Lower leg skin (tissue), 3 donors: ENCODE results near the gene TMEM37.

Source experiments
- POLR2A ChIP-seq, 2 donors: fragments of 450-650 bp; IDR thresholded peaks; one replicate each; pipeline ENCODE4 v1.6.1; 2016 to 2017; ENCODE audit warnings: antibody characterized with exemption in 2 of 2, mild to moderate bottlenecking in 1 of 2, moderate library complexity in 1 of 2
- TF ChIP-seq, protein P1 (sequence below), 3 donors: fragments of 450-650 bp; IDR thresholded peaks; one replicate each; pipeline ENCODE4 v1.5.1; 2016; ENCODE audit warnings: antibody characterized with exemption in 3 of 3, mild to moderate bottlenecking in 3 of 3, moderate library complexity in 2 of 3

DNA sequence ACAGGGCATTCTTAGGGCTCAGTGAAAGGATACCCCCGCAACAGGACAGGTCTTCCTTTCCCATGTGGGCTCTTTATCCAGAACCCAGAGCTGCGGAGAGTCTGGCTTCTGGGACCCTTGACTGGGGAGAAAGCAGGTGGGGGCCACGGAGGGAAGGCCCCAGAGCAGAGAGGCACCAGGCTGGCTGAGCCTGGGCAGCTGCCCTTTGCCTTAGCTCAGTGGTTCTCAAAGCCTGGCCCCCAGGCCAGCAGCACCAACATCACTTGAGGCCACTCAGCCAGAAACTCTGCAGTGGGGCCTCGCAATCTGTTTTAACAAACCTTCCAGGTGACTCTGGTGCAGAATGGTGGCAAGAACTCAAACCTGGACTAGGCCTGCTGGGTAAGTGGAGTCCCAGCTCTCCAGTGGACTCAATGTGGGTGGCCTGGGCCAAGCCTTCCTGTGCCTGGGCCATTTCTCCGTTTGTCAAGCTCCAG lies 1.6 kb upstream of the TMEM37 start:
- TF ChIP-seq, protein P1, sequence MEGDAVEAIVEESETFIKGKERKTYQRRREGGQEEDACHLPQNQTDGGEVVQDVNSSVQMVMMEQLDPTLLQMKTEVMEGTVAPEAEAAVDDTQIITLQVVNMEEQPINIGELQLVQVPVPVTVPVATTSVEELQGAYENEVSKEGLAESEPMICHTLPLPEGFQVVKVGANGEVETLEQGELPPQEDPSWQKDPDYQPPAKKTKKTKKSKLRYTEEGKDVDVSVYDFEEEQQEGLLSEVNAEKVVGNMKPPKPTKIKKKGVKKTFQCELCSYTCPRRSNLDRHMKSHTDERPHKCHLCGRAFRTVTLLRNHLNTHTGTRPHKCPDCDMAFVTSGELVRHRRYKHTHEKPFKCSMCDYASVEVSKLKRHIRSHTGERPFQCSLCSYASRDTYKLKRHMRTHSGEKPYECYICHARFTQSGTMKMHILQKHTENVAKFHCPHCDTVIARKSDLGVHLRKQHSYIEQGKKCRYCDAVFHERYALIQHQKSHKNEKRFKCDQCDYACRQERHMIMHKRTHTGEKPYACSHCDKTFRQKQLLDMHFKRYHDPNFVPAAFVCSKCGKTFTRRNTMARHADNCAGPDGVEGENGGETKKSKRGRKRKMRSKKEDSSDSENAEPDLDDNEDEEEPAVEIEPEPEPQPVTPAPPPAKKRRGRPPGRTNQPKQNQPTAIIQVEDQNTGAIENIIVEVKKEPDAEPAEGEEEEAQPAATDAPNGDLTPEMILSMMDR (IDR thresholded peaks at IDR 0.05) = no peak
- no peak for TF ChIP-seq POLR2A (IDR thresholded peaks at IDR 0.05)
